Fibroblast of peridontal ligament (primary cell): ENCODE measurements around the gene COL4A6.
"Not testable (repeated sequence)": the region's sequence is repeated elsewhere in the genome, so short reads cannot be mapped to it uniquely, and the experiment has no call there.

Experiments
- DNase-seq: peaks from one replicate; pipeline ENCODE4 v3.0.0-alpha.2; 2010; ENCODE audit errors: extremely low read depth

Gene COL4A6

GRCh38 chrX:108399418-108400165 lies 38.6 kb downstream of the COL4A6 start:
- no peak for DNase-seq

- no peak for DNase-seq
These were observed 40.4 kb downstream of the COL4A6 start for GRCh38 chrX:108397627-108398391.

- no peak for DNase-seq
These were observed 41.2 kb downstream of the COL4A6 start for GRCh38 chrX:108396986-108397385.

GRCh38 chrX:108396188-108396891 lies 41.9 kb downstream of the COL4A6 start:
- DNase-seq = no peak

GRCh38 chrX:108390976-108391717 lies 47.1 kb downstream of the COL4A6 start:
- not testable (repeated sequence) for DNase-seq

GRCh38 chrX:108384783-108385182 lies 53.4 kb downstream of the COL4A6 start:
- DNase-seq = no peak

- no peak for DNase-seq
These were observed 58.0 kb downstream of the COL4A6 start for GRCh38 chrX:108380222-108380621.

GRCh38 chrX:108376821-108377220 lies 61.4 kb downstream of the COL4A6 start:
- DNase-seq = not testable (repeated sequence)

GRCh38 chrX:108375591-108375990 lies 62.6 kb downstream of the COL4A6 start:
- DNase-seq = not testable (repeated sequence)

- no peak for DNase-seq
These were observed 71.4 kb downstream of the COL4A6 start for GRCh38 chrX:108366644-108367406.

GRCh38 chrX:108362026-108362425 lies 76.2 kb downstream of the COL4A6 start:
- DNase-seq = no peak

- no peak for DNase-seq
These were observed 76.9 kb downstream of the COL4A6 start for GRCh38 chrX:108361316-108361715.

GRCh38 chrX:108359806-108360602 lies 78.2 kb downstream of the COL4A6 start:
- DNase-seq = no peak

GRCh38 chrX:108353452-108353851 lies 84.8 kb downstream of the COL4A6 start:
- DNase-seq = no peak

GRCh38 chrX:108349210-108349609 lies 89.0 kb downstream of the COL4A6 start:
- no peak for DNase-seq

- DNase-seq = no peak
These were observed 89.7 kb downstream of the COL4A6 start for GRCh38 chrX:108348525-108348924.

GRCh38 chrX:108347800-108348199 lies 90.4 kb downstream of the COL4A6 start:
- DNase-seq = no peak

GRCh38 chrX:108344216-108344615 lies 94.0 kb downstream of the COL4A6 start:
- DNase-seq = no peak

- no peak for DNase-seq
These were observed 96.3 kb downstream of the COL4A6 start for GRCh38 chrX:108341947-108342346.

- no peak for DNase-seq
These were observed 105.9 kb downstream of the COL4A6 start for GRCh38 chrX:108332281-108332680.
